Smooth muscle cell (in vitro differentiated cells): ENCODE measurements around the gene IQSEC3. TPM values are rescaled to one million over a fixed set of nuclear protein-coding genes. Genes with fewer than 3 reads are reported as not detected.
A peak's percentile ranks its signal among the peaks of the same experiment; 100 is the strongest.

Source experiments
- DNase-seq: peaks from one replicate; lab custom pipeline; 2025; ENCODE audit not compliant: unreplicated experiment; lab: John Stamatoyannopoulos, UW
- H2AFZ ChIP-seq: fragments of 200-600 bp; sonication (generic); 2 replicates; pipeline ENCODE4 v1.6.0; 2016; ENCODE audit warnings: antibody characterized with exemption, low read depth, mild to moderate bottlenecking
- H3F3A ChIP-seq: fragments of 200-600 bp; sonication (generic); 2 replicates; pipeline ENCODE4 v1.6.0; 2017; ENCODE audit warnings: antibody characterized with exemption, low read depth
- H3K27ac ChIP-seq: fragments of 200-600 bp; sonication (generic); 2 replicates; pipeline ENCODE4 v1.5.1; 2016; ENCODE audit warnings: low read depth, mild to moderate bottlenecking
- H3K27me3 ChIP-seq: fragments of 200-600 bp; sonication (generic); 2 replicates; pipeline ENCODE4 v1.6.1; 2016; ENCODE audit warnings: low read depth, mild to moderate bottlenecking
- H3K36me3 ChIP-seq: fragments of 200-600 bp; sonication (generic); 2 replicates; pipeline ENCODE4 v1.5.1; 2016; ENCODE audit warnings: low read depth
- H3K4me1 ChIP-seq: fragments of 200-600 bp; sonication (generic); 2 replicates; pipeline ENCODE4 v1.5.1; 2016; ENCODE audit warnings: low read depth
- H3K4me2 ChIP-seq: fragments of 200-600 bp; sonication (generic); 2 replicates; pipeline ENCODE4 v1.6.0; 2016; ENCODE audit warnings: mild to moderate bottlenecking
- H3K4me3 ChIP-seq: fragments of 200-600 bp; sonication (generic); 2 replicates; pipeline ENCODE4 v1.5.1; 2016; ENCODE audit warnings: mild to moderate bottlenecking
- H3K79me2 ChIP-seq: fragments of 200-600 bp; sonication (generic); 2 replicates; pipeline ENCODE4 v1.6.0; 2016; ENCODE audit warnings: low read depth, mild to moderate bottlenecking
- H3K9ac ChIP-seq: fragments of 200-600 bp; sonication (generic); 2 replicates; pipeline ENCODE4 v1.6.0; 2016; ENCODE audit warnings: low read depth
- H3K9me3 ChIP-seq: fragments of 200-600 bp; sonication (generic); replicated peaks from 2 replicates; pipeline ENCODE4 v1.5.1; 2016; ENCODE audit warnings: low read depth
- H4K20me1 ChIP-seq: fragments of 200-600 bp; sonication (generic); 2 replicates; pipeline ENCODE4 v1.6.0; 2016; ENCODE audit warnings: low read depth
- WGBS: methylation state at CpG from one replicate; pipeline ENCODE4 v1.1.7; 2016; ENCODE audit warnings: low lambda C conversion rate; 5-methylcytosine and 5-hydroxymethylcytosine counted together
- polyA plus RNA-seq: library from polyadenylated mRNA; unstranded; fragments of >200 nt; fragmentation: Nextera tagmentation; extraction: Ambion mirVana; gene quantifications from 2 replicates; pipeline ENCODE4 v1.2.1, GENCODE V29; 2016
- total RNA-seq: library from RNA; depleted of rRNA; stranded (reverse); fragments of >200 nt; gene quantifications from 2 replicates; pipeline ENCODE4 v1.2.3, GENCODE V29; 2014
- TF ChIP-seq, protein P1 (sequence below): fragments of 200-600 bp; sonication (generic); IDR thresholded peaks from 2 replicates; pipeline ENCODE4 v1.5.1; 2017; ENCODE audit warnings: borderline replicate concordance, mild to moderate bottlenecking, antibody characterized with exemption; ENCODE audit not compliant: insufficient read depth, poor library complexity, severe bottlenecking

IQSEC3 gene
- total and polyA plus RNA-seq, 2 experiments from 2014 or later, result 0.72 to 2.4 TPM

DNA sequence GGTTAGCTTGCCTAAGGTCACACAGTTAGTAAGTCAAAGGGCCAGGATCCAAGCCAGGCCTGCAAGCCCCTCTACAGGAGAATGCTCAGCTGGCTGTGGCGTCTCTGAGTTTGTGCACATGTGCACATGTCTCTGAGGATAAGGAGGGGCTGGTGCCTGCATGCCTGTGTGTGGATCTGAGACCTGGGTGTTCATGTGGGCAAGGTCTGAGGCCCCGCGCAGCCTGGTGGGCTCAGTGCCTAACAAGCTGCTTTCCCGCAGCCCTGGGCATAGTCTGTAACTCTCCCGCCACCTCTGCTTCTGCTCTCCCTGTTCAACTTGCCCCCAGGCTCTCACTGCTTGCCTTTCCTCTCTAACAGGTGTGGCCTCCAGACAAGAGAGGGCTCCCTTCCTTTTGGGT lies 151.7 kb downstream of the IQSEC3 start:
- Histone ChIP-seq H4K20me1 (no peaks in the 10 kb centered on the region), H3K36me3 (no peaks in the 10 kb centered on the region), H3K27me3 (peaks cover 7% of the 10 kb centered on the region), H3K79me2 (no peaks in the 10 kb centered on the region), H2AFZ (no peak overlapping the region), H3K4me3 (no peak overlapping the region), H3F3A (no peaks in the 10 kb centered on the region), H3K9ac (no peak overlapping the region), H3K4me1 (peaks cover 5% of the 10 kb centered on the region), H3K9me3 (no peaks in the 10 kb centered on the region), H3K4me2 (no peak overlapping the region), H3K27ac (no peak overlapping the region)
- WGBS, result 91% methylated on average over 5 of the region's 5 CpGs
- TF ChIP-seq, protein P1, sequence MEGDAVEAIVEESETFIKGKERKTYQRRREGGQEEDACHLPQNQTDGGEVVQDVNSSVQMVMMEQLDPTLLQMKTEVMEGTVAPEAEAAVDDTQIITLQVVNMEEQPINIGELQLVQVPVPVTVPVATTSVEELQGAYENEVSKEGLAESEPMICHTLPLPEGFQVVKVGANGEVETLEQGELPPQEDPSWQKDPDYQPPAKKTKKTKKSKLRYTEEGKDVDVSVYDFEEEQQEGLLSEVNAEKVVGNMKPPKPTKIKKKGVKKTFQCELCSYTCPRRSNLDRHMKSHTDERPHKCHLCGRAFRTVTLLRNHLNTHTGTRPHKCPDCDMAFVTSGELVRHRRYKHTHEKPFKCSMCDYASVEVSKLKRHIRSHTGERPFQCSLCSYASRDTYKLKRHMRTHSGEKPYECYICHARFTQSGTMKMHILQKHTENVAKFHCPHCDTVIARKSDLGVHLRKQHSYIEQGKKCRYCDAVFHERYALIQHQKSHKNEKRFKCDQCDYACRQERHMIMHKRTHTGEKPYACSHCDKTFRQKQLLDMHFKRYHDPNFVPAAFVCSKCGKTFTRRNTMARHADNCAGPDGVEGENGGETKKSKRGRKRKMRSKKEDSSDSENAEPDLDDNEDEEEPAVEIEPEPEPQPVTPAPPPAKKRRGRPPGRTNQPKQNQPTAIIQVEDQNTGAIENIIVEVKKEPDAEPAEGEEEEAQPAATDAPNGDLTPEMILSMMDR, result no peak
- no peak for DNase-seq

DNA sequence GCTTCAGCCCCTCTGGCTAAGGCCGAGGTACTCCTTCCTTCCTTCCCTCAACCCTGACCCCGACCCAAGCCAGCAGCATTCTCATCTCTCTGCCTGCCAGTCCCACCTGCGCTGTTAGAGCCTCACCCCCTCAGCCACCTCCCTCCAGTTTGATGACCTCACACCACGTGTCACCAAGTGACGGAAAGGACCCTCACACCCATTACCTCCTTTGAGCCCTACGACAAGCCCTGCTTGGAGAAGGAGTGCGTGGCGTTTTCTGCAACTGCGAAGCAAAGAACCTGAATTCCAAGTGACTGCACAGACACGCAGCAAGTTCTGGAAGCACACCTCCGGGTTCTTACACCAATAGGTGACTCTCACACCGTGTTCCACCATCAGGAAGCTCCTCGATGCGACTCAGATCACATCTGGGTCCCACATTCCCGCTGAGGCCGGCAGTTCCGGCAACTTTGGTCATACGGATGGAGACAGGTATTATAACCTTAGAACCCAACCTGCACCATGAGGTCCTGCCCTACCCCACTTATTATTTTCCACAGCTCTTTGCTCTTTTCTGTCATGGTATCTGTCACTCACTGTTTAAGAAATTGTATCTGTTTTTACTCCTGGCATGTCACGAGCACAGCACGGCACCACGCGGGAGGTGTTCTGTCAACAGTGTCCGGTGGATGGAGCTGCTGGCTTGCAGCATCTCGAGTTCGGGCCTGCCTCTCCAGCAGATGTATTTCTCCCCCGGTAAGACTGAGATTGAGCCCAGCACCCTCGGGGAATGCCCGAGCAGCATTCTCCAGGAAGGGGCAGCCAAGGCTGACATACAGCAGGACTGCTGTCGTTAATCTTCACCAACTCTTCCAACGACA lies 152.4 kb downstream of the IQSEC3 start:
- H3K79me2 ChIP-seq, result no peaks in the 10 kb centered on the region
- peaks cover 7% of the 10 kb centered on the region for H3K27me3 ChIP-seq
- H3F3A ChIP-seq, result no peaks in the 10 kb centered on the region
- H3K4me1 ChIP-seq, result peaks cover 4% of the 10 kb centered on the region
- no peak overlapping the region for H3K4me2 ChIP-seq
- no peaks in the 10 kb centered on the region for H4K20me1 ChIP-seq
- no peak overlapping the region for H3K27ac ChIP-seq
- H3K4me3 ChIP-seq, result no peak overlapping the region
- DNase-seq, result no peak
- no peaks in the 10 kb centered on the region for H3K36me3 ChIP-seq
- H3K9me3 ChIP-seq, result no peaks in the 10 kb centered on the region
- WGBS, result 82% methylated on average over 30 of the region's 30 CpGs
- H2AFZ ChIP-seq, result no peak overlapping the region
- TF ChIP-seq, protein P1, result no peak
- no peak overlapping the region for H3K9ac ChIP-seq

DNA sequence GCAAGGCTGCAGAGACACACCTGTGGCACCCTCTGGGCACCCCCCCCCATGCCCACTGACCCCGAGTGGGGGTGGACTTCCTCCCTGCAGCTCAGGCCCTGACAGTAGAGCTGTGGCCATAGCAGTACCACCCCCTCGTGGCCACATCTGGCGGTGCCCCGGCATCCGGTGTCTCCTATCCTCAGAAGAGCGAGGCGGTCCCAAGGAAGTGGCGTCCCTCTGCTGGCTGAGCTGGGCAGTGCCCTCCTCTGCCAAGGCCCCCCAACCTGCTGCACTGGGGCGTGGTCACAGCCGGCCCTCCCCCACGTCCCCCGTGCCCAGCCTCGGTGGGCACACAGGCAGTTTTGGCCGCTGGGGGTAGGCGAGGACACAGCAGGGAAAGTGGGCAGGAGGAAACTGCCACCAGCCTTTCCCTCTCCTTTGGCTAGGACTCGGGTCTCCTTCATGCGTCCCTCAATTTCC lies 153.4 kb downstream of the IQSEC3 start:
- Histone ChIP-seq H2AFZ (no peak overlapping the region), H3K4me3 (no peak overlapping the region), H3K4me2 (no peak overlapping the region), H3K36me3 (no peaks in the 10 kb centered on the region), H3K27me3 (peaks cover 7% of the 10 kb centered on the region), H3F3A (no peaks in the 10 kb centered on the region), H4K20me1 (no peaks in the 10 kb centered on the region), H3K27ac (no peak overlapping the region), H3K79me2 (no peaks in the 10 kb centered on the region), H3K9ac (no peak overlapping the region), H3K4me1 (no peaks in the 10 kb centered on the region), H3K9me3 (no peaks in the 10 kb centered on the region)
- TF ChIP-seq, protein P1, result peak; percentile 75
- WGBS, result 36% methylated on average over 14 of the region's 17 CpGs
- peak; percentile 38 for DNase-seq
